Transverse colon (tissue), 4 donors: ENCODE results near the gene ATP5F1A. TPM values are rescaled to one million over a fixed set of nuclear protein-coding genes. Genes with fewer than 3 reads are reported as not detected.
"Not testable (repeated sequence)": the region's sequence is repeated elsewhere in the genome, so short reads cannot be mapped to it uniquely, and the experiment has no call there.

ENCODE experiments used
- DNase-seq: peaks from one replicate; pipeline ENCODE4 v3.0.0-alpha.2; 2019
- H3K27ac ChIP-seq, 4 donors: fragments of 200-600 bp; sonication (generic); 2 replicates each; pipeline ENCODE4 v1.5.1; 2016 to 2018; ENCODE audit warnings: inconsistent platforms in 4 of 4
- H3K27me3 ChIP-seq: fragments of 200-600 bp; sonication (generic); 2 replicates; pipeline ENCODE4 v1.5.1; 2017; ENCODE audit warnings: inconsistent platforms
- H3K36me3 ChIP-seq, 4 donors: fragments of 200-600 bp; sonication (generic); 2 replicates each; pipeline ENCODE4 v1.5.1; 2017 to 2019; ENCODE audit warnings: inconsistent platforms in 4 of 4
- H3K4me1 ChIP-seq, 4 donors: fragments of 200-600 bp; sonication (generic); 2 replicates each; pipeline ENCODE4 v1.5.1; 2017 to 2020; ENCODE audit warnings: inconsistent platforms in 4 of 4
- H3K4me3 ChIP-seq, 4 donors: fragments of 200-600 bp; sonication (generic); 1 replicate in 1 of 4; 2 replicates in 3 of 4; pipeline versions ENCODE4 v1.5.1 to v1.6.1; 2017 to 2019; ENCODE audit warnings: inconsistent platforms in 4 of 4
- H3K9me3 ChIP-seq, 2 donors: fragments of 200-600 bp; sonication (generic); 2 replicates each; pipeline ENCODE4 v1.5.1; 2017 to 2019; ENCODE audit warnings: inconsistent platforms in 2 of 2
- CTCF ChIP-seq, 5 experiments: fragments of 200-600 bp in 3 of 5; fragments of 450-650 bp in 2 of 5; sonication (generic) in 3 of 5; IDR thresholded peaks; 1 replicate in 2 of 5; 2 replicates in 3 of 5; pipeline ENCODE4 v1.5.1; 2016 to 2017; ENCODE audit warnings: antibody characterized with exemption in 5 of 5, inconsistent platforms in 3 of 5, mild to moderate bottlenecking in 2 of 5, moderate library complexity in 1 of 5
- EP300 ChIP-seq: sonication (generic); formaldehyde crosslinking; IDR thresholded peaks from one replicate; pipeline ENCODE4 v1.6.1; 2017; ENCODE audit warnings: antibody characterized with exemption, low read depth
- POLR2A ChIP-seq: fragments of 450-650 bp; IDR thresholded peaks from one replicate; pipeline ENCODE4 v1.6.1; 2016; ENCODE audit warnings: antibody characterized with exemption, mild to moderate bottlenecking, moderate library complexity
- POLR2AphosphoS5 ChIP-seq, 3 donors: sonication (generic); formaldehyde crosslinking; IDR thresholded peaks; one replicate each; pipeline ENCODE4 v1.6.1; 2016; ENCODE audit warnings: antibody characterized with exemption in 3 of 3
- WGBS, 2 donors: methylation state at CpG; one replicate each; pipeline ENCODE4 v1.1.5; 2018; ENCODE audit warnings: low coverage in 1 of 2; 5-methylcytosine and 5-hydroxymethylcytosine counted together
- in situ Hi-C, 4 donors: fragments of 200-750 bp; cut with MboI; loops; one replicate each; pipeline versions ENCODE4 v1.15.0 to v1.15.1; 2017; ENCODE audit warnings: low sequenced_read_pairs in 3 of 4, low pct_ligation_motif_present in 1 of 4, low pct_unique_long_range_greater_than_20kb in 1 of 4
- intact Hi-C: fragments of 100-400 bp; cut with DNase I; formaldehyde crosslinking; loops from one replicate; pipeline ENCODE4 v1.15.1; 2023; ENCODE audit warnings: low total_unique reads
- total RNA-seq, 4 donors: library from RNA; depleted of rRNA; stranded (reverse); fragments of >200 nt; gene quantifications; one replicate each; pipeline ENCODE4 v1.1.0, GENCODE V29; 2016

Gene ATP5F1A
- total RNA-seq, 4 donors from 2014 or later, result 284 to 811 (median 475) TPM

- TF ChIP-seq POLR2A (no peak), EP300 (no peak), CTCF (IDR thresholded peaks at IDR 0.05) (no peak), POLR2AphosphoS5 (IDR thresholded peaks at IDR 0.05) (no peak)
- intact Hi-C loops, result no loop called here
- H3K4me3 ChIP-seq, result no peak overlapping the region
These were observed 35.4 kb upstream of the ATP5F1A start for GRCh38 chr18:46133534-46133933.

GRCh38 chr18:46130549-46130948 lies 32.5 kb upstream of the ATP5F1A start:
- DNase-seq, in situ Hi-C loops, H3K27ac ChIP-seq, H3K27me3 ChIP-seq, H3K4me3 ChIP-seq, H3K9me3 ChIP-seq, intact Hi-C loops, H3K4me1 ChIP-seq: not testable (repeated sequence)
- WGBS, 2 donors, result 99 to 100% methylated on average over 1 to 8 of the region's 8 CpGs
- H3K36me3 ChIP-seq, result peaks cover 0 to 44% (median 14%) of the 10 kb centered on the region in 4 donors

More at GRCh38 chr18:46133534-46133933, 35.4 kb upstream of the ATP5F1A start:
- Histone ChIP-seq H3K36me3 (peaks cover 0 to 16% (median 7%) of the 10 kb centered on the region in 4 donors), H3K27ac (no peak overlapping the region), H3K4me1 (no peaks in the 10 kb centered on the region), H3K27me3 (no peaks in the 10 kb centered on the region), H3K9me3 (no peaks in the 10 kb centered on the region)
- DNase-seq, result no peak
- in situ Hi-C loops, result no loop called here
- WGBS, 2 donors, result 78 to 86% methylated on average over 3 of the region's 3 CpGs

GRCh38 chr18:46130061-46130460 lies 32.0 kb upstream of the ATP5F1A start:
- Histone ChIP-seq H3K27ac (no peak overlapping the region), H3K27me3 (no peaks in the 10 kb centered on the region), H3K36me3 (peaks cover 0 to 46% (median 16%) of the 10 kb centered on the region in 4 donors), H3K4me1 (no peaks in the 10 kb centered on the region), H3K9me3 (no peaks in the 10 kb centered on the region), H3K4me3 (no peak overlapping the region)
- in situ Hi-C loops, result no loop called here
- no peak for DNase-seq
- 94% methylated on average over 2 of the region's 2 CpGs; no CpG with 5 or more reads in 1 of the 2 donors for WGBS, 2 donors
- intact Hi-C loops, result no loop called here
- no peak for TF ChIP-seq CTCF (IDR thresholded peaks at IDR 0.05)
- TF ChIP-seq POLR2A, result no peak

GRCh38 chr18:46126625-46127024 lies 28.5 kb upstream of the ATP5F1A start:
- H3K4me3 ChIP-seq, H3K27ac ChIP-seq, DNase-seq, in situ Hi-C loops, H3K4me1 ChIP-seq, H3K27me3 ChIP-seq, intact Hi-C loops, H3K9me3 ChIP-seq: not testable (repeated sequence)
- H3K36me3 ChIP-seq, result peaks cover 0 to 53% (median 24%) of the 10 kb centered on the region in 4 donors
- whole genome bisulfite sequencing, 2 donors, result 99 to 100% methylated on average over 2 to 4 of the region's 4 CpGs

- Histone ChIP-seq H3K27ac (no peak overlapping the region), H3K4me3 (no peak overlapping the region), H3K4me1 (peaks cover 0 to 7% (median 3%) of the 10 kb centered on the region in 4 donors), H3K27me3 (no peaks in the 10 kb centered on the region), H3K9me3 (no peaks in the 10 kb centered on the region), H3K36me3 (peaks cover 0 to 13% (median 4%) of the 10 kb centered on the region in 4 donors)
- 86 to 91% methylated on average over 1 of the region's 1 CpG for WGBS, 2 donors
- DNase-seq, result no peak
- in situ Hi-C loops, result no loop called here
- intact Hi-C loops, result no loop called here
- no peak for TF ChIP-seq POLR2A
- no peak for TF ChIP-seq EP300
- TF ChIP-seq POLR2AphosphoS5 (IDR thresholded peaks at IDR 0.05), result no peak
- TF ChIP-seq CTCF (IDR thresholded peaks at IDR 0.05), result no peak
These were observed 15.7 kb upstream of the ATP5F1A start for GRCh38 chr18:46113751-46114150.
